MM.1S (cell line): ENCODE measurements around the gene TMCO4.

Experiments used
- DNase-seq: peaks from one replicate; pipeline ENCODE4 v3.0.0-alpha.2; 2015
- H2AFZ ChIP-seq: fragments of 300-600 bp; sonication (generic); 2 replicates; pipeline ENCODE4 v1.6.0; 2016; ENCODE audit warnings: antibody characterized with exemption, low read length
- H3F3A ChIP-seq: fragments of 300-600 bp; sonication (generic); 2 replicates; pipeline ENCODE4 v1.6.1; 2016; ENCODE audit warnings: mild to moderate bottlenecking, antibody characterized with exemption, low read length, moderate library complexity, mixed read lengths; ENCODE audit not compliant: insufficient read depth
- H3K27ac ChIP-seq: fragments of 300-600 bp; sonication (generic); 2 replicates; pipeline ENCODE4 v1.5.1; 2016; ENCODE audit warnings: mild to moderate bottlenecking, low read length
- H3K27me3 ChIP-seq: fragments of 300-600 bp; sonication (generic); replicated peaks from 2 replicates; pipeline ENCODE4 v1.6.0; 2016; ENCODE audit warnings: low read length; ENCODE audit not compliant: insufficient read depth
- H3K36me3 ChIP-seq: fragments of 300-600 bp; sonication (generic); replicated peaks from 2 replicates; pipeline ENCODE4 v1.6.1; 2016; ENCODE audit warnings: mild to moderate bottlenecking, low read length, mixed read lengths; ENCODE audit not compliant: insufficient read depth
- H3K4me1 ChIP-seq: fragments of 300-600 bp; sonication (generic); 2 replicates; pipeline ENCODE4 v1.6.1; 2016; ENCODE audit warnings: low read length, mixed read lengths
- H3K4me2 ChIP-seq: fragments of 300-600 bp; sonication (generic); 2 replicates; pipeline ENCODE4 v1.6.0; 2016; ENCODE audit warnings: low read depth, low read length
- H3K4me3 ChIP-seq: fragments of 300-600 bp; sonication (generic); 2 replicates; pipeline ENCODE4 v1.5.1; 2016; ENCODE audit warnings: low read length, mixed read lengths
- H3K79me2 ChIP-seq: fragments of 300-600 bp; sonication (generic); 2 replicates; pipeline ENCODE4 v1.6.1; 2016; ENCODE audit warnings: mixed run types, low read length, mixed read lengths
- H3K9ac ChIP-seq: fragments of 300-600 bp; sonication (generic); 2 replicates; pipeline ENCODE4 v1.6.1; 2016; ENCODE audit warnings: low read length, mixed read lengths
- H3K9me2 ChIP-seq: fragments of 300-600 bp; sonication (generic); replicated peaks from 2 replicates; pipeline ENCODE4 v1.6.1; 2016; ENCODE audit warnings: mild to moderate bottlenecking, low read length, mixed read lengths; ENCODE audit not compliant: insufficient read depth
- H3K9me3 ChIP-seq: fragments of 300-600 bp; sonication (generic); replicated peaks from 2 replicates; pipeline ENCODE4 v1.6.1; 2016; ENCODE audit warnings: mild to moderate bottlenecking, low read length, mixed read lengths; ENCODE audit not compliant: insufficient read depth
- H4K20me1 ChIP-seq: fragments of 300-600 bp; sonication (generic); 2 replicates; pipeline ENCODE4 v1.6.1; 2016; ENCODE audit warnings: mild to moderate bottlenecking, low read length, moderate library complexity, mixed read lengths; ENCODE audit not compliant: insufficient read depth
- CTCF ChIP-seq: fragments of 300-600 bp; sonication (generic); IDR thresholded peaks from 2 replicates; pipeline ENCODE4 v1.5.1; 2016; ENCODE audit warnings: antibody characterized with exemption, low read length, mixed read lengths
- EZH2 ChIP-seq: fragments of 300-600 bp; sonication (generic); optimal IDR thresholded peaks from 2 replicates; pipeline ENCODE3; 2017; ENCODE audit warnings: low read depth, mild to moderate bottlenecking, antibody characterized with exemption, low read length, mixed read lengths
- EZH2phosphoT487 ChIP-seq: fragments of 300-600 bp; sonication (generic); IDR thresholded peaks from 2 replicates; pipeline ENCODE4 v1.6.1; 2018; ENCODE audit warnings: antibody characterized with exemption, low read length

Gene TMCO4

GRCh38 chr1:19757641-19758040 is 42.1 kb downstream of the TMCO4 start:
- Histone ChIP-seq H3K79me2 (no peaks in the 10 kb centered on the region), H3K9ac (no peak overlapping the region), H2AFZ (no peak overlapping the region), H3F3A (peaks cover 7% of the 10 kb centered on the region), H4K20me1 (no peaks in the 10 kb centered on the region), H3K4me2 (no peak overlapping the region), H3K27ac (no peak overlapping the region), H3K9me2 (no peaks in the 10 kb centered on the region), H3K4me1 (peaks cover 15% of the 10 kb centered on the region), H3K9me3 (no peaks in the 10 kb centered on the region), H3K27me3 (no peaks in the 10 kb centered on the region), H3K4me3 (no peak overlapping the region), H3K36me3 (no peaks in the 10 kb centered on the region)
- no peak for TF ChIP-seq EZH2
- TF ChIP-seq CTCF, result no peak
- DNase-seq, result no peak

- H3K9me2 ChIP-seq, result no peaks in the 10 kb centered on the region
- no peaks in the 10 kb centered on the region for H3K36me3 ChIP-seq
- no peaks in the 10 kb centered on the region for H3K9me3 ChIP-seq
- H3K9ac ChIP-seq, result no peak overlapping the region
- H3K4me3 ChIP-seq, result no peak overlapping the region
- H3F3A ChIP-seq, result peaks cover 7% of the 10 kb centered on the region
- DNase-seq, result no peak
- H2AFZ ChIP-seq, result no peak overlapping the region
- TF ChIP-seq CTCF, result no peak
- TF ChIP-seq EZH2, result no peak
- no peak for TF ChIP-seq EZH2phosphoT487
- no peaks in the 10 kb centered on the region for H4K20me1 ChIP-seq
- H3K4me1 ChIP-seq, result peaks cover 15% of the 10 kb centered on the region
- no peak overlapping the region for H3K4me2 ChIP-seq
- H3K27ac ChIP-seq, result no peak overlapping the region
- H3K79me2 ChIP-seq, result no peaks in the 10 kb centered on the region
- no peaks in the 10 kb centered on the region for H3K27me3 ChIP-seq
Observed at GRCh38 chr1:19756480-19756879, 43.2 kb downstream of the TMCO4 start.

GRCh38 chr1:19754482-19754881 is 45.2 kb downstream of the TMCO4 start:
- Histone ChIP-seq H3K4me3 (no peak overlapping the region), H3F3A (peaks cover 5% of the 10 kb centered on the region), H3K27me3 (no peaks in the 10 kb centered on the region)

More at GRCh38 chr1:19754482-19754881, 45.2 kb downstream of the TMCO4 start:
- no peaks in the 10 kb centered on the region for H3K9me3 ChIP-seq
- no peaks in the 10 kb centered on the region for H3K9me2 ChIP-seq
- no peak overlapping the region for H3K9ac ChIP-seq
- H2AFZ ChIP-seq, result no peak overlapping the region
- DNase-seq, result no peak
- H3K36me3 ChIP-seq, result no peaks in the 10 kb centered on the region
- H3K4me2 ChIP-seq, result no peak overlapping the region
- H4K20me1 ChIP-seq, result no peaks in the 10 kb centered on the region
- H3K27ac ChIP-seq, result no peak overlapping the region
- peaks cover 11% of the 10 kb centered on the region for H3K4me1 ChIP-seq
- no peak for TF ChIP-seq EZH2
- no peak for TF ChIP-seq CTCF
- no peak for TF ChIP-seq EZH2phosphoT487
- no peaks in the 10 kb centered on the region for H3K79me2 ChIP-seq
